WI38 (cell line): Measurements from ENCODE around the gene USP24.

ENCODE experiments used
- H3K4me3 ChIP-seq: 2 replicates; pipeline ENCODE4 v1.5.1; 2011; ENCODE audit warnings: low read depth, mild to moderate bottlenecking, control low read depth, low read length
- CTCF ChIP-seq: IDR thresholded peaks from 2 replicates; pipeline ENCODE4 v1.5.1; 2012; ENCODE audit warnings: low read depth, mild to moderate bottlenecking, control low read depth, low read length

USP24 gene

GRCh38 chr1:55184859-55185258 is 30.3 kb downstream of the USP24 start:
- H3K4me3 ChIP-seq = no peak overlapping the region

GRCh38 chr1:55181666-55182065 is 33.5 kb downstream of the USP24 start:
- TF ChIP-seq CTCF = no peak
- no peak overlapping the region for H3K4me3 ChIP-seq

More at GRCh38 chr1:55184859-55185258, 30.3 kb downstream of the USP24 start:
- TF ChIP-seq CTCF = no peak

- no peak for TF ChIP-seq CTCF
- H3K4me3 ChIP-seq = no peak overlapping the region
Measured at GRCh38 chr1:55180075-55180670, 35.0 kb downstream of the USP24 start.

- no peak overlapping the region for H3K4me3 ChIP-seq
- TF ChIP-seq CTCF = no peak
Measured at GRCh38 chr1:55179177-55179835, 35.9 kb downstream of the USP24 start.

- H3K4me3 ChIP-seq = no peak overlapping the region
- no peak for TF ChIP-seq CTCF
Measured at GRCh38 chr1:55172687-55173086, 42.5 kb downstream of the USP24 start.

GRCh38 chr1:55172272-55172671 is 42.9 kb downstream of the USP24 start:
- TF ChIP-seq CTCF = no peak
- no peak overlapping the region for H3K4me3 ChIP-seq

- TF ChIP-seq CTCF = no peak
- no peak overlapping the region for H3K4me3 ChIP-seq
Measured at GRCh38 chr1:55171694-55172093, 43.5 kb downstream of the USP24 start.
